ENCODE data around the gene TTC22. TPM values are rescaled to one million over a fixed set of nuclear protein-coding genes. Genes with fewer than 3 reads are reported as not detected.

The TTC22 gene
- total RNA-seq, 1 experiment from 2014 or later, result 1.8 TPM

GRCh38 chr1:54850737-54851136 lies 49.6 kb upstream of the TTC22 start:
- no peak overlapping the region for H3K9ac ChIP-seq (ENCODE audit: low read length)
- no peak overlapping the region for H3K4me2 ChIP-seq (ENCODE audit: low read length)
- BruUV-seq (replicated peaks), result no TSS peak
- no peaks in the 10 kb centered on the region for H3K9me2 ChIP-seq (ENCODE audit: insufficient read depth)
- TF ChIP-seq EZH2phosphoT487 (IDR thresholded peaks at IDR 0.05; ENCODE audit: borderline replicate concordance), result no peak
- no peak for TF ChIP-seq FOSL1 (IDR thresholded peaks at IDR 0.05; ENCODE audit: low read depth)
- TF ChIP-seq ZBTB33 (IDR thresholded peaks at IDR 0.05; ENCODE audit: extremely low read depth, insufficient replicate concordance, low read length), result no peak
- TF ChIP-seq ZNF274 (IDR thresholded peaks at IDR 0.05; ENCODE audit: low read depth, low read length), result no peak
- TF ChIP-seq SP1 (IDR thresholded peaks at IDR 0.05; ENCODE audit: low read depth), result no peak
- TF ChIP-seq TCF7L2 (IDR thresholded peaks at IDR 0.05; ENCODE audit: borderline replicate concordance, extremely low read depth, insufficient read depth, insufficient read length), result no peak
- TF ChIP-seq EZH2 (IDR thresholded peaks at IDR 0.05), result no peak
- no peak for TF ChIP-seq SRF (IDR thresholded peaks at IDR 0.05; ENCODE audit: low read depth)
- TF ChIP-seq EGR1 (IDR thresholded peaks at IDR 0.05; ENCODE audit: low read depth), result no peak
- no peak for TF ChIP-seq ATF3 (IDR thresholded peaks at IDR 0.05)
- no peak for TF ChIP-seq JUND (IDR thresholded peaks at IDR 0.05)
- no peak for TF ChIP-seq CBX3 (IDR thresholded peaks at IDR 0.05; ENCODE audit: low read depth)
- TF ChIP-seq ELF1 (IDR thresholded peaks at IDR 0.05; ENCODE audit: borderline replicate concordance, low read depth), result no peak
- TF ChIP-seq MAX (IDR thresholded peaks at IDR 0.05), result no peak
- TF ChIP-seq CTCF (IDR thresholded peaks at IDR 0.05 in 2 of 3, conservative IDR thresholded peaks at IDR 0.05 in 1 of 3; ENCODE audit: borderline replicate concordance in 1 of 3, insufficient read depth in 1 of 3, low read depth in 2 of 3, low read length in 2 of 3), result no peak
- TF ChIP-seq YY1 (IDR thresholded peaks at IDR 0.05; ENCODE audit: extremely low read depth, insufficient replicate concordance, low read depth, low read length), result no peak
- TF ChIP-seq ZFX (IDR thresholded peaks at IDR 0.05), result no peak
- no peak for TF ChIP-seq POLR2A (IDR thresholded peaks at IDR 0.05; ENCODE audit: borderline replicate concordance, extremely low read depth, insufficient read depth, insufficient read length)
- TF ChIP-seq POLR2AphosphoS5 (IDR thresholded peaks at IDR 0.05; ENCODE audit: low read depth, low read length), result no peak
- TF ChIP-seq RAD21 (IDR thresholded peaks at IDR 0.05; ENCODE audit: low read depth), result no peak
- POLR2A ChIA-PET, result no interaction called here
- CTCF ChIA-PET, result no interaction called here
- no peak overlapping the region for H3K4me3 ChIP-seq (replicated peaks in 1 of 2; ENCODE audit: low read depth in 1 of 2, low read length in 2 of 2)
- peaks cover 28 to 48% of the 10 kb centered on the region in 2 experiments for H3K36me3 ChIP-seq (ENCODE audit: control insufficient read depth in 1 of 2, insufficient read depth in 2 of 2, low read length in 2 of 2)
- DNase-seq (ENCODE audit: low read depth, low spot score) (no peak), ATAC-seq (no peak)
- RAD21 ChIA-PET (ENCODE audit: low non-redundant PET in 1 of 2, low total read pairs in 2 of 2, uncharacterized antibody in 2 of 2, unreplicated experiment in 2 of 2), result no interaction called here
- H3K9me3 ChIP-seq (ENCODE audit: control insufficient read depth in 1 of 2, insufficient read depth in 1 of 2, low read depth in 1 of 2, low read length in 2 of 2), result no peaks in the 10 kb centered on the region
- H4K20me1 ChIP-seq (ENCODE audit: insufficient read depth), result no peaks in the 10 kb centered on the region
- no peak overlapping the region for H3K27ac ChIP-seq (ENCODE audit: low read depth, low read length)
- intact Hi-C loops (cut with micrococcal nuclease), result no loop called here
- H3K4me1 ChIP-seq (ENCODE audit: control insufficient read depth in 1 of 2, insufficient read depth in 2 of 2, low read length in 2 of 2), result peaks cover 4 to 5% of the 10 kb centered on the region in 2 experiments
- H3K79me2 ChIP-seq (ENCODE audit: insufficient read depth, low read length), result no peaks in the 10 kb centered on the region
- no peak overlapping the region for H2AFZ ChIP-seq (ENCODE audit: low read depth, low read length, poor library complexity, severe bottlenecking)
- no peaks in the 10 kb centered on the region for H3K27me3 ChIP-seq (ENCODE audit: insufficient read depth, low read length)
